HEK293 (cell line): ENCODE data around the gene TAAR6.

ENCODE experiments used
- CTCF ChIP-seq: fragments of 450-650 bp; formaldehyde crosslinking; IDR thresholded peaks from 2 replicates; pipeline ENCODE4 v1.5.1; 2016; ENCODE audit warnings: missing biosample characterization, missing genetic modification characterization
- GFI1B ChIP-seq: fragments of 450-650 bp; formaldehyde crosslinking; IDR thresholded peaks from 2 replicates; pipeline ENCODE4 v1.5.1; 2016; ENCODE audit warnings: missing biosample characterization, missing genetic modification characterization
- GLIS2 ChIP-seq: fragments of 450-650 bp; formaldehyde crosslinking; IDR thresholded peaks from 2 replicates; pipeline ENCODE4 v1.5.1; 2016; ENCODE audit warnings: missing biosample characterization, missing genetic modification characterization
- IKZF3 ChIP-seq: fragments of 450-650 bp; IDR thresholded peaks from 2 replicates; pipeline ENCODE4 v1.5.0; 2018; ENCODE audit warnings: missing biosample characterization, mild to moderate bottlenecking, missing genetic modification characterization, moderate library complexity
- PRDM1 ChIP-seq: fragments of 450-650 bp; formaldehyde crosslinking; IDR thresholded peaks from 2 replicates; pipeline ENCODE4; 2016; ENCODE audit warnings: missing biosample characterization, missing genetic modification characterization
- ZEB2 ChIP-seq: fragments of 450-650 bp; formaldehyde crosslinking; IDR thresholded peaks from 2 replicates; pipeline ENCODE4 v1.5.1; 2016; ENCODE audit warnings: missing biosample characterization, missing genetic modification characterization
- ZNF146 ChIP-seq: fragments of 450-650 bp; formaldehyde crosslinking; IDR thresholded peaks from 2 replicates; pipeline ENCODE4 v1.5.1; 2016; ENCODE audit warnings: missing biosample characterization, missing genetic modification characterization
- ZNF202 ChIP-seq: fragments of 450-650 bp; formaldehyde crosslinking; IDR thresholded peaks from 2 replicates; pipeline ENCODE4 v1.5.1; 2016; ENCODE audit warnings: missing biosample characterization, missing genetic modification characterization, borderline replicate concordance
- ZNF214 ChIP-seq: fragments of 450-650 bp; formaldehyde crosslinking; IDR thresholded peaks from 2 replicates; pipeline ENCODE4 v1.5.1; 2017; ENCODE audit warnings: missing biosample characterization, mild to moderate bottlenecking, missing genetic modification characterization, borderline replicate concordance
- ZNF223 ChIP-seq: fragments of 450-650 bp; formaldehyde crosslinking; IDR thresholded peaks from 2 replicates; pipeline ENCODE4 v1.5.1; 2016; ENCODE audit warnings: missing biosample characterization, missing genetic modification characterization
- ZNF239 ChIP-seq: fragments of 450-650 bp; formaldehyde crosslinking; IDR thresholded peaks from 2 replicates; pipeline ENCODE4 v1.5.1; 2016; ENCODE audit warnings: missing biosample characterization, missing genetic modification characterization
- ZNF335 ChIP-seq: fragments of 450-650 bp; formaldehyde crosslinking; conservative IDR thresholded peaks from 2 replicates; pipeline ENCODE4 v1.5.1; 2016; ENCODE audit warnings: missing biosample characterization, missing genetic modification characterization
- ZNF391 ChIP-seq: fragments of 450-650 bp; formaldehyde crosslinking; IDR thresholded peaks from 2 replicates; pipeline ENCODE4 v1.5.1; 2016; ENCODE audit warnings: low read depth, missing biosample characterization, missing genetic modification characterization, borderline replicate concordance
- ZNF549 ChIP-seq: fragments of 450-650 bp; IDR thresholded peaks from 2 replicates; pipeline ENCODE4 v1.5.1; 2018; ENCODE audit warnings: missing biosample characterization, missing genetic modification characterization, mild to moderate bottlenecking, inconsistent platforms, moderate library complexity
- ZNF610 ChIP-seq: fragments of 450-650 bp; formaldehyde crosslinking; IDR thresholded peaks from 2 replicates; pipeline ENCODE4 v1.5.1; 2016; ENCODE audit warnings: missing biosample characterization, missing genetic modification characterization, borderline replicate concordance
- ZNF660 ChIP-seq: fragments of 450-650 bp; IDR thresholded peaks from 2 replicates; pipeline ENCODE4 v1.5.1; 2018; ENCODE audit warnings: missing biosample characterization, mild to moderate bottlenecking, missing genetic modification characterization
- ZNF785 ChIP-seq: fragments of 450-650 bp; formaldehyde crosslinking; IDR thresholded peaks from 2 replicates; pipeline ENCODE4 v1.5.1; 2016; ENCODE audit warnings: missing biosample characterization, missing genetic modification characterization
- ZSCAN30 ChIP-seq: fragments of 450-650 bp; IDR thresholded peaks from 2 replicates; pipeline ENCODE4 v1.5.1; 2018; ENCODE audit warnings: missing biosample characterization, mild to moderate bottlenecking, missing genetic modification characterization, moderate library complexity
- TF ChIP-seq, protein P1 (sequence below): fragments of 450-650 bp; formaldehyde crosslinking; IDR thresholded peaks from 2 replicates; pipeline ENCODE4 v1.5.1; 2016; ENCODE audit warnings: missing biosample characterization, missing genetic modification characterization, borderline replicate concordance
- TF ChIP-seq, protein P2 (sequence below): fragments of 450-650 bp; IDR thresholded peaks from 2 replicates; pipeline ENCODE4 v1.5.1; 2018; ENCODE audit warnings: missing biosample characterization, missing genetic modification characterization
- TF ChIP-seq, protein P3 (sequence below): fragments of 450-650 bp; formaldehyde crosslinking; IDR thresholded peaks from 2 replicates; pipeline ENCODE4 v1.5.1; 2016; ENCODE audit warnings: missing biosample characterization, missing genetic modification characterization
- TF ChIP-seq, protein P4 (sequence below): fragments of 450-650 bp; formaldehyde crosslinking; IDR thresholded peaks from 2 replicates; pipeline ENCODE4 v1.5.1; 2016; ENCODE audit warnings: missing biosample characterization, missing genetic modification characterization
- TF ChIP-seq, protein P5 (sequence below): fragments of 450-650 bp; formaldehyde crosslinking; IDR thresholded peaks from 2 replicates; pipeline ENCODE4 v1.5.1; 2016; ENCODE audit warnings: missing biosample characterization, missing genetic modification characterization
- TF ChIP-seq, protein P6 (sequence below): fragments of 450-650 bp; formaldehyde crosslinking; IDR thresholded peaks from 2 replicates; pipeline ENCODE4 v1.5.1; 2017; ENCODE audit warnings: missing biosample characterization, missing genetic modification characterization

Gene TAAR6

DNA sequence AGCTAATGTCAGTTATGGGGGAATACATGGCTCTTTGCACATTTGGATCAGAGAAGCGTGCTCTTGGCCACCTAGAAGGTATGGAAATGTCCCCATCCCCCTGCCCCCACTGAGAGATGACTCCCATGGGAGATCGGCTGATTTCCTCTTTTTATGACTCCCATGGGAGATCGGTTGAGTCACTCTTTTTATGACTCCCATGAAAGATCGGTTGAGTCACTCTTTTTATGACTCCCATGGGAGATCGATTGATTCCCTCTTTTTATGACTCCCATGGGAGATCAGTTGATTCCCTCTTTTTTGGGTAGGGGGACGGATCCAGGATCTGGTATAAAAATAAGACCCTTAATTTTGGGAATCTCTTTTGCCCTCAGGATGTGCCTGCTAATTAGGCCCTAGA, 42.3 kb upstream of the TAAR6 start (continued):
- TF ChIP-seq, protein P1, sequence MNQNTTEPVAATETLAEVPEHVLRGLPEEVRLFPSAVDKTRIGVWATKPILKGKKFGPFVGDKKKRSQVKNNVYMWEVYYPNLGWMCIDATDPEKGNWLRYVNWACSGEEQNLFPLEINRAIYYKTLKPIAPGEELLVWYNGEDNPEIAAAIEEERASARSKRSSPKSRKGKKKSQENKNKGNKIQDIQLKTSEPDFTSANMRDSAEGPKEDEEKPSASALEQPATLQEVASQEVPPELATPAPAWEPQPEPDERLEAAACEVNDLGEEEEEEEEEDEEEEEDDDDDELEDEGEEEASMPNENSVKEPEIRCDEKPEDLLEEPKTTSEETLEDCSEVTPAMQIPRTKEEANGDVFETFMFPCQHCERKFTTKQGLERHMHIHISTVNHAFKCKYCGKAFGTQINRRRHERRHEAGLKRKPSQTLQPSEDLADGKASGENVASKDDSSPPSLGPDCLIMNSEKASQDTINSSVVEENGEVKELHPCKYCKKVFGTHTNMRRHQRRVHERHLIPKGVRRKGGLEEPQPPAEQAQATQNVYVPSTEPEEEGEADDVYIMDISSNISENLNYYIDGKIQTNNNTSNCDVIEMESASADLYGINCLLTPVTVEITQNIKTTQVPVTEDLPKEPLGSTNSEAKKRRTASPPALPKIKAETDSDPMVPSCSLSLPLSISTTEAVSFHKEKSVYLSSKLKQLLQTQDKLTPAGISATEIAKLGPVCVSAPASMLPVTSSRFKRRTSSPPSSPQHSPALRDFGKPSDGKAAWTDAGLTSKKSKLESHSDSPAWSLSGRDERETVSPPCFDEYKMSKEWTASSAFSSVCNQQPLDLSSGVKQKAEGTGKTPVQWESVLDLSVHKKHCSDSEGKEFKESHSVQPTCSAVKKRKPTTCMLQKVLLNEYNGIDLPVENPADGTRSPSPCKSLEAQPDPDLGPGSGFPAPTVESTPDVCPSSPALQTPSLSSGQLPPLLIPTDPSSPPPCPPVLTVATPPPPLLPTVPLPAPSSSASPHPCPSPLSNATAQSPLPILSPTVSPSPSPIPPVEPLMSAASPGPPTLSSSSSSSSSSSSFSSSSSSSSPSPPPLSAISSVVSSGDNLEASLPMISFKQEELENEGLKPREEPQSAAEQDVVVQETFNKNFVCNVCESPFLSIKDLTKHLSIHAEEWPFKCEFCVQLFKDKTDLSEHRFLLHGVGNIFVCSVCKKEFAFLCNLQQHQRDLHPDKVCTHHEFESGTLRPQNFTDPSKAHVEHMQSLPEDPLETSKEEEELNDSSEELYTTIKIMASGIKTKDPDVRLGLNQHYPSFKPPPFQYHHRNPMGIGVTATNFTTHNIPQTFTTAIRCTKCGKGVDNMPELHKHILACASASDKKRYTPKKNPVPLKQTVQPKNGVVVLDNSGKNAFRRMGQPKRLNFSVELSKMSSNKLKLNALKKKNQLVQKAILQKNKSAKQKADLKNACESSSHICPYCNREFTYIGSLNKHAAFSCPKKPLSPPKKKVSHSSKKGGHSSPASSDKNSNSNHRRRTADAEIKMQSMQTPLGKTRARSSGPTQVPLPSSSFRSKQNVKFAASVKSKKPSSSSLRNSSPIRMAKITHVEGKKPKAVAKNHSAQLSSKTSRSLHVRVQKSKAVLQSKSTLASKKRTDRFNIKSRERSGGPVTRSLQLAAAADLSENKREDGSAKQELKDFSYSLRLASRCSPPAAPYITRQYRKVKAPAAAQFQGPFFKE: no peak
- TF ChIP-seq, protein P2, sequence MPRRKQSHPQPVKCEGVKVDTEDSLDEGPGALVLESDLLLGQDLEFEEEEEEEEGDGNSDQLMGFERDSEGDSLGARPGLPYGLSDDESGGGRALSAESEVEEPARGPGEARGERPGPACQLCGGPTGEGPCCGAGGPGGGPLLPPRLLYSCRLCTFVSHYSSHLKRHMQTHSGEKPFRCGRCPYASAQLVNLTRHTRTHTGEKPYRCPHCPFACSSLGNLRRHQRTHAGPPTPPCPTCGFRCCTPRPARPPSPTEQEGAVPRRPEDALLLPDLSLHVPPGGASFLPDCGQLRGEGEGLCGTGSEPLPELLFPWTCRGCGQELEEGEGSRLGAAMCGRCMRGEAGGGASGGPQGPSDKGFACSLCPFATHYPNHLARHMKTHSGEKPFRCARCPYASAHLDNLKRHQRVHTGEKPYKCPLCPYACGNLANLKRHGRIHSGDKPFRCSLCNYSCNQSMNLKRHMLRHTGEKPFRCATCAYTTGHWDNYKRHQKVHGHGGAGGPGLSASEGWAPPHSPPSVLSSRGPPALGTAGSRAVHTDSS (tag by site-specific recombination): no peak
- TF ChIP-seq ZNF214 (tag by site-specific recombination) (no peak), ZEB2 (tag by site-specific recombination) (peak; percentile 96), ZNF223 (tag by site-specific recombination) (no peak), GFI1B (tag by site-specific recombination) (peak; percentile 78), ZNF391 (tag by site-specific recombination) (peak; percentile 84; the same call in 1 of the 2 replicates), ZNF239 (tag by site-specific recombination) (no peak), CTCF (tag by site-specific recombination) (no peak), ZSCAN30 (tag by site-specific recombination) (no peak), GLIS2 (tag by site-specific recombination) (peak; percentile 61), ZNF785 (tag by site-specific recombination) (no peak), ZNF202 (tag by site-specific recombination) (0 out of 2 replicates have a peak, but pooled peaks have one; percentile 44), ZNF335 (tag by site-specific recombination) (no peak), ZNF660 (tag by site-specific recombination) (0 out of 2 replicates have a peak, but pooled peaks have one; percentile 59), ZNF146 (tag by site-specific recombination) (peak; percentile 40; the same call in 1 of the 2 replicates), ZNF610 (tag by site-specific recombination) (0 out of 2 replicates have a peak, but pooled peaks have one; percentile 43), ZNF549 (no peak), IKZF3 (tag by site-specific recombination) (peak; percentile 91), PRDM1 (tag by site-specific recombination) (no peak)
- TF ChIP-seq, protein P3, sequence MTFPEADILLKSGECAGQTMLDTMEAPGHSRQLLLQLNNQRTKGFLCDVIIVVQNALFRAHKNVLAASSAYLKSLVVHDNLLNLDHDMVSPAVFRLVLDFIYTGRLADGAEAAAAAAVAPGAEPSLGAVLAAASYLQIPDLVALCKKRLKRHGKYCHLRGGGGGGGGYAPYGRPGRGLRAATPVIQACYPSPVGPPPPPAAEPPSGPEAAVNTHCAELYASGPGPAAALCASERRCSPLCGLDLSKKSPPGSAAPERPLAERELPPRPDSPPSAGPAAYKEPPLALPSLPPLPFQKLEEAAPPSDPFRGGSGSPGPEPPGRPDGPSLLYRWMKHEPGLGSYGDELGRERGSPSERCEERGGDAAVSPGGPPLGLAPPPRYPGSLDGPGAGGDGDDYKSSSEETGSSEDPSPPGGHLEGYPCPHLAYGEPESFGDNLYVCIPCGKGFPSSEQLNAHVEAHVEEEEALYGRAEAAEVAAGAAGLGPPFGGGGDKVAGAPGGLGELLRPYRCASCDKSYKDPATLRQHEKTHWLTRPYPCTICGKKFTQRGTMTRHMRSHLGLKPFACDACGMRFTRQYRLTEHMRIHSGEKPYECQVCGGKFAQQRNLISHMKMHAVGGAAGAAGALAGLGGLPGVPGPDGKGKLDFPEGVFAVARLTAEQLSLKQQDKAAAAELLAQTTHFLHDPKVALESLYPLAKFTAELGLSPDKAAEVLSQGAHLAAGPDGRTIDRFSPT: peak; percentile 96
- TF ChIP-seq, protein P4, sequence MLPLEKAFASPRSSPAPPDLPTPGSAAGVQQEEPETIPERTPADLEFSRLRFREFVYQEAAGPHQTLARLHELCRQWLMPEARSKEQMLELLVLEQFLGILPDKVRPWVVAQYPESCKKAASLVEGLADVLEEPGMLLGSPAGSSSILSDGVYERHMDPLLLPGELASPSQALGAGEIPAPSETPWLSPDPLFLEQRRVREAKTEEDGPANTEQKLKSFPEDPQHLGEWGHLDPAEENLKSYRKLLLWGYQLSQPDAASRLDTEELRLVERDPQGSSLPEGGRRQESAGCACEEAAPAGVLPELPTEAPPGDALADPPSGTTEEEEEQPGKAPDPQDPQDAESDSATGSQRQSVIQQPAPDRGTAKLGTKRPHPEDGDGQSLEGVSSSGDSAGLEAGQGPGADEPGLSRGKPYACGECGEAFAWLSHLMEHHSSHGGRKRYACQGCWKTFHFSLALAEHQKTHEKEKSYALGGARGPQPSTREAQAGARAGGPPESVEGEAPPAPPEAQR (tag by site-specific recombination): no peak
- TF ChIP-seq, protein P5, sequence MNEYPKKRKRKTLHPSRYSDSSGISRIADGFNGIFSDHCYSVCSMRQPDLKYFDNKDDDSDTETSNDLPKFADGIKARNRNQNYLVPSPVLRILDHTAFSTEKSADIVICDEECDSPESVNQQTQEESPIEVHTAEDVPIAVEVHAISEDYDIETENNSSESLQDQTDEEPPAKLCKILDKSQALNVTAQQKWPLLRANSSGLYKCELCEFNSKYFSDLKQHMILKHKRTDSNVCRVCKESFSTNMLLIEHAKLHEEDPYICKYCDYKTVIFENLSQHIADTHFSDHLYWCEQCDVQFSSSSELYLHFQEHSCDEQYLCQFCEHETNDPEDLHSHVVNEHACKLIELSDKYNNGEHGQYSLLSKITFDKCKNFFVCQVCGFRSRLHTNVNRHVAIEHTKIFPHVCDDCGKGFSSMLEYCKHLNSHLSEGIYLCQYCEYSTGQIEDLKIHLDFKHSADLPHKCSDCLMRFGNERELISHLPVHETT (tag by site-specific recombination): peak; percentile 99
- TF ChIP-seq, protein P6, sequence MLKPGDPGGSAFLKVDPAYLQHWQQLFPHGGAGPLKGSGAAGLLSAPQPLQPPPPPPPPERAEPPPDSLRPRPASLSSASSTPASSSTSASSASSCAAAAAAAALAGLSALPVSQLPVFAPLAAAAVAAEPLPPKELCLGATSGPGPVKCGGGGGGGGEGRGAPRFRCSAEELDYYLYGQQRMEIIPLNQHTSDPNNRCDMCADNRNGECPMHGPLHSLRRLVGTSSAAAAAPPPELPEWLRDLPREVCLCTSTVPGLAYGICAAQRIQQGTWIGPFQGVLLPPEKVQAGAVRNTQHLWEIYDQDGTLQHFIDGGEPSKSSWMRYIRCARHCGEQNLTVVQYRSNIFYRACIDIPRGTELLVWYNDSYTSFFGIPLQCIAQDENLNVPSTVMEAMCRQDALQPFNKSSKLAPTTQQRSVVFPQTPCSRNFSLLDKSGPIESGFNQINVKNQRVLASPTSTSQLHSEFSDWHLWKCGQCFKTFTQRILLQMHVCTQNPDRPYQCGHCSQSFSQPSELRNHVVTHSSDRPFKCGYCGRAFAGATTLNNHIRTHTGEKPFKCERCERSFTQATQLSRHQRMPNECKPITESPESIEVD (tag by site-specific recombination): no peak
